RCC 7860 (cell line): ENCODE measurements around the gene ATP5MC2.
"Not testable (repeated sequence)": the region's sequence is repeated elsewhere in the genome, so short reads cannot be mapped to it uniquely, and the experiment has no call there.

ENCODE experiments used
- DNase-seq: peaks from one replicate; pipeline ENCODE4 v3.0.0-alpha.2; 2015; ENCODE audit warnings: low spot score
- FAIRE-seq: peaks from 2 replicates; lab custom pipeline; 2012; peaks lifted over from hg19 to GRCh38; lab: Jason Lieb, UNC

The ATP5MC2 gene

GRCh38 chr12:53675701-53676607 is at the start of gene ATP5MC2:
Gene ATP5MC2 (minus strand): TSS chr12:53676083. CDS start chr12:53672614, 3,469 bp downstream.
- peak; percentile 74 for FAIRE-seq

GRCh38 chr12:53722450-53723041 is 46.7 kb upstream of the ATP5MC2 start:
- DNase-seq (no peak), FAIRE-seq (no peak)

More at GRCh38 chr12:53675701-53676607, at the start of gene ATP5MC2:
- DNase-seq: peak; percentile 97

- FAIRE-seq (no peak), DNase-seq (no peak)
Observed at GRCh38 chr12:53720946-53721345, 45.1 kb upstream of the ATP5MC2 start.

GRCh38 chr12:53719649-53720048 is 43.8 kb upstream of the ATP5MC2 start:
- FAIRE-seq: no peak

GRCh38 chr12:53718567-53718966 is 42.7 kb upstream of the ATP5MC2 start:
- DNase-seq, FAIRE-seq: not testable (repeated sequence)

More at GRCh38 chr12:53719649-53720048, 43.8 kb upstream of the ATP5MC2 start:
- no peak for DNase-seq

- no peak for DNase-seq
- no peak for FAIRE-seq
Observed at GRCh38 chr12:53717319-53717718, 41.4 kb upstream of the ATP5MC2 start.

GRCh38 chr12:53714004-53714403 is 38.1 kb upstream of the ATP5MC2 start:
- DNase-seq: no peak
- no peak for FAIRE-seq

GRCh38 chr12:53713516-53713915 is 37.6 kb upstream of the ATP5MC2 start:
- DNase-seq: no peak

GRCh38 chr12:53712059-53712643 is 36.3 kb upstream of the ATP5MC2 start:
- no peak for DNase-seq
- no peak for FAIRE-seq

More at GRCh38 chr12:53713516-53713915, 37.6 kb upstream of the ATP5MC2 start:
- FAIRE-seq: no peak

GRCh38 chr12:53710091-53710490 is 34.2 kb upstream of the ATP5MC2 start:
- FAIRE-seq (no peak), DNase-seq (no peak)

- no peak for DNase-seq
Observed at GRCh38 chr12:53709671-53710070, 33.8 kb upstream of the ATP5MC2 start.

GRCh38 chr12:53706080-53706479 is 30.2 kb upstream of the ATP5MC2 start:
- no peak for FAIRE-seq
- DNase-seq: no peak

More at GRCh38 chr12:53709671-53710070, 33.8 kb upstream of the ATP5MC2 start:
- FAIRE-seq: no peak

- no peak for FAIRE-seq
- DNase-seq: no peak
Observed at GRCh38 chr12:53703756-53704155, 27.9 kb upstream of the ATP5MC2 start.

- FAIRE-seq (no peak), DNase-seq (peak; percentile 34)
Observed at GRCh38 chr12:53701518-53702264, 25.8 kb upstream of the ATP5MC2 start.

- DNase-seq (no peak), FAIRE-seq (no peak)
Observed at GRCh38 chr12:53700567-53700966, 24.7 kb upstream of the ATP5MC2 start.

GRCh38 chr12:53699678-53700025 is 23.8 kb upstream of the ATP5MC2 start:
- no peak for FAIRE-seq
- no peak for DNase-seq

GRCh38 chr12:53698948-53699677 is 23.2 kb upstream of the ATP5MC2 start:
- FAIRE-seq: no peak
- no peak for DNase-seq

GRCh38 chr12:53696655-53697331 is 20.9 kb upstream of the ATP5MC2 start:
- no peak for DNase-seq

GRCh38 chr12:53696285-53696654 is 20.4 kb upstream of the ATP5MC2 start:
- FAIRE-seq: peak; percentile 48
- peak; percentile 39 for DNase-seq

More at GRCh38 chr12:53696655-53697331, 20.9 kb upstream of the ATP5MC2 start:
- no peak for FAIRE-seq
